Activated T-cell treated with anti-CD3 and anti-CD28 coated beads for 24 hours (primary cell): ENCODE measurements around the gene LRBA.
"Not testable (repeated sequence)": the region's sequence is repeated elsewhere in the genome, so short reads cannot be mapped to it uniquely, and the experiment has no call there.

ENCODE experiments used
- DNase-seq: peaks from one replicate; pipeline ENCODE4 v3.0.0-alpha.2; 2020; ENCODE audit warnings: low read depth

Gene LRBA

DNA sequence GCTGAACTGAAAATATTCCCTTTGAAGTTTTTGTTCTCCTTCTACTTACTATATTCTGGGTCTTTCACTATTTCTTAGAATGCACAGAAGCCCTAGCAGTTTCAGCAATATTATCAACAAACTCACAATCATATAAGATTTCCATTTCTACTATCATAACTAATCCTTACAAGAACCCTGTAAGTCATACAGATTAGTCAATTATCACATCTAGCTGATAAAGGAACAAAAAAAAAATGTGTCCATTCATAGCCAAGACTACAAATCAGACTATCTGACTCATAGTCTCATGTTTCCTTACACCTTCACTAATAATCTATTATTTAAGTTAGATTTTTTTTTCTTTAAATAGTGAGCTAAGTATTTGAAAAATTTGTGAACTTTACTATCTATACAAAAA lies 72.5 kb downstream of the LRBA start:
- DNase-seq, result no peak

DNA sequence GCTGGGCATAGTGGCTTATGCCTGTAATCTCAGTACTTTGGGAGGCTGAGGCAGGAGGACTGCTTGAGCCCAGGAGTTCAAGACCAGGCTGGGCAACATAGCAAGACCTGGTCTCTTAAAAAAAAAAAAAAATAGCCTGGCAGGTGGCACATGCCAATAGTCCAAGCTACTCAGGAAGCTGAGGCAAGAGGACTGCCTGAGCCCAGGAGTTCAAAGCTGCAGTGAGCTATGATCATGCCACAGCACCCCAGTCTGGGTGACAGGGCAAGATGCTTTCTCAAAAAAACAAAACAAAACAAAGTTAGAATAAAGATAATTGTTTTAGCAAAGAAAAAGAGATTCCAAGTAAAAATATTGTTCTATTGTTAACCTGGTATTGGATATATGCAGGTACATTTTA lies 75.0 kb downstream of the LRBA start:
- no peak for DNase-seq

DNA sequence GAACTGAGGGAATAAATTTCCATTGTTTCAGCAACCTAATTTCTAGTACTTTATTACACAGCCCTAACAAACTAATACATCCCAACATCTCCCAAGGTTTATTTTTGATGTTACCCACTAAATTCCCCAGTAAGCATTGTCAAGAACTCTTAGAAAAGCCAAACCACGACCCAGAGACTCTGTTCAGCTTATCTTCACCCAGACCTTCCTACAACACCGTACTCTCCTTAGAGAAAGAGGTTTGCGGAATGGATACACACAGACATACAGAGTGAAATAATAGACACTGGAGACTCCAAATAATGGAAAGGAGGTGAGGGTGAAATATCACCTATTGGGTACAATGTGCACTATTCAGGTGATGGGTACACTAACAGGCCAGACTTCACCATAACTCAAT lies 75.6 kb downstream of the LRBA start:
- no peak for DNase-seq

DNA sequence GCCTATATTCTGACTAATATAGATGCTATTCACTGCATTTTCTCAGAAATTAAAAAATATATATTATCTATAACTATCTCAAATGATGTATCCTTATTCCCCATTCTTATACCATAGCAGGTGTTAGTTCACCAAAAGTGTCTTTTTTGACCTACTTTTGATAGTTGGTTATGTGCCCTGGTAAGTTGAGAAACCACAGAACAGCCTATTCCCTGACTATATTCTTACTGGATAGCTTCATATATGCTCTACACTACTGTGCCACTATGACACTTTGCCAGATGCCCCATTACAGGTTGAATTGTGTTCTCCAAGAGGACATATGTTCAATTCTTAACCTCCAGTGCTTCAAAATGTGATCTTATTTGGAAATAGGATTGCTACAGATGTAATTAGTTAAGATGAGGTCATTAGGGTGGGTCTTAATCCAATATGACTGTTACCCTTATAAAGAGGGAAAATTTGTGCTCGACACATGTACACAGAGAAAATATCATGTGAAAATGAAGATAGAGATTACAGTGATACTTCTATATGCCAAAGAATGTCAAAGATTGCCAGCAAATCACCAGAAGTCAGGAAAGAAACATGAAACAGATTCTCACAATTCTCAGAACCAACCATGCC lies 76.1 kb downstream of the LRBA start:
- no peak for DNase-seq

DNA sequence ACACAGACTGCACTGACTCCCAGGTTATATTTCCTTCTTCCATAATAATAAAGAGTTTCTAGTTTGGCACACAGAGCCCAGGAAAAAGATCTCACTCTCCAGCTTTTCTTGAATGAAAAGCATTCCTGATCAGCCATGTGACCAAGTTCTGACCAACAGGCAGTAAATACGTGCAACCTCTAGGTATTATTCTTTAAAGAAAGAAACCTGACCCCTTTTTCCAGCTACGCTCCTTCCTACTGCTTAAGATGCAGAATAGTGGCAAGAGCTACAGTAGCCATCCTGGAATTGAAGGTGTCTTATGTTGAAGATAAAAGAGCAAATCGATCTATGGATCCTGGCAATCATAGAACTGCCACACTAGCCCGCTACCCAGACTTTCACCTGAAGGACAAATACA lies 76.7 kb downstream of the LRBA start:
- DNase-seq, result no peak

DNA sequence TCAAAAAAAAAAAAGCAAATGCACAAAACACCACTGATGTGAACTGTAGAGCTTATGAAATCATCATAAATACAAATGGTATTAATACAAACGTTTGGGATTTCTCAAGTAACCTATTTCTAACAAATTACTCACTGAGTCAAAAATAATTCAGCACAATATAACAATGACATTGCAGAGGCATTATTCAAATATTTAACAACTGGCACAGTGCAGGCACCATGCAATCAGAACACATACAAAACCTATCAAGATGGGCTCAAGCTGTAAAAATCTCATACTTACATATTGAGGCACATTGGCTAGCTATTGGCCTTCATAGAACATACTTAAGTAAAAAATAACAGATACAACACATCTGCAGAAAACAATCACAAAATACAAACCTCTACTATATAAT lies 81.1 kb downstream of the LRBA start:
- DNase-seq, result no peak

DNA sequence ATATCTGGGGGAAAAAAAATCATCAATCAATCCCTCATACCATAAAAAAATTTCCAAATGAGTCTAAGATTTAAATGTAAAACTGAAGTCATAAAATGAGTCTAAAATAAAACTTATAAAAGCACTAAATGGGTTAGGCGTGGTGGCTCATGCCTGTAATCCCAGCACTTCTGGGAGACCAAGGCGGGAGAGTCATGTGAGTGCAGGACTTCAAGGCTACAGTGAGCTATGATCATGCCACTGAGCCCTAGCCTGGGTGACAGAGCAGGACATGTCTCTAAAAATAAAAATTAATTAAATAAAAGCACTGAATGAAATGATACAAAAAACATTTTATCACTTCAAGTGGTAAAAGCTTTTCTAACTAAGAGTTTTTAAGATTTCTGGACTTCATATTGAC lies 83.3 kb downstream of the LRBA start:
- DNase-seq, result no peak

DNA sequence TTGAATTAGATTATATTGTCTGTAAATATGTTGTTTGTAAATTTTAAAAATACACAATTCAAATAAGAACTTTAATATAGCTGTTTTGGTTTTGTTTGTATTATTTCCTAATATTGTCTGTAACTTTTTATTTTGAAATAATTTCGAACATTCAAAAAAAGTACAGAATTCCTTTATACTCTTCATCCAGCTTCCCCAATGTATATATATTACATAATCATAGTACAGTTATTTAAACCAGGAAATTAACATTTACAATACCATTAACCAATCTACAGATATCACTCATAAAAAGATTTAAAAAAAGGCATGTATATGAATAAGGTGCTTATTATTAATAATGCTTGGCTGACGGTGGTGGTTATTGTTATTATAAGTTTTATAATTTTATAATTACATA lies 84.1 kb downstream of the LRBA start:
- no peak for DNase-seq

DNA sequence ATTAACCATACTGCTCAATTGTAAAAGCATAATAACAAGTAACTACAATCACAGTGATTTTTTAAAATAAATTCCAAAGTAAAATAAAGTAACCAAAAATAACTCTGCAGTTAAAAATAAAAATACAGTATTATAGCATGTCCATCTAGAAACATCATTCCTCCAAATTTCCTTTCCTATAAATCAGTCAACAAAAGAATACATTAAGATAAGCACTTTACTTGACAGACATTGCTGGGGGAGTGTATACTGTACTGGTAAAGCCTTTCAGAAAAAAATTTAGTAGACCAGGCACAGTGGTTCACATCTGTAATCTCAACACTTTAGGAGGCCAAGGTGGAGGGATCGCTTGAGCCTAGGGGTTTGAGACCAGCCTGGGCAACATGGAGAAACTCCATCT lies 91.1 kb downstream of the LRBA start:
- no peak for DNase-seq

DNA sequence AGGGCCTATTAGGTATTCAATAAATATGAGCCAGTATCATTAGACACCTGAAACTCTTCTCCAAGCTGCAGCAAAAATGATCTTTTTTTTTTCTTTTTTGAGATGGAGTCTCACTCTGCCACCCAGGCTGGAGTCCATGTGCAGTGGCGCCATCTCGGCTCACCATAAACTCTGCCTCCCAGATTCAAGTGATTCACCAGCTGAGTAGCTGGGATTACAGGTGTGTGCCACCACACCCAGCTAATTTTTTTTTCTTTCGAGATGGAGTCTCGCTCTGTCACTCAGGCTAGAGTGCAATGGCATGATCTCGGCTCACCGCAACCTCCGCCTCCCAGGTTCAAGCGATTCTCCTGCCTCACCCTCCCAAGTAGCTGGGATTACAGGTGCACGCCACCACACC lies 93.6 kb downstream of the LRBA start:
- not testable (repeated sequence) for DNase-seq

DNA sequence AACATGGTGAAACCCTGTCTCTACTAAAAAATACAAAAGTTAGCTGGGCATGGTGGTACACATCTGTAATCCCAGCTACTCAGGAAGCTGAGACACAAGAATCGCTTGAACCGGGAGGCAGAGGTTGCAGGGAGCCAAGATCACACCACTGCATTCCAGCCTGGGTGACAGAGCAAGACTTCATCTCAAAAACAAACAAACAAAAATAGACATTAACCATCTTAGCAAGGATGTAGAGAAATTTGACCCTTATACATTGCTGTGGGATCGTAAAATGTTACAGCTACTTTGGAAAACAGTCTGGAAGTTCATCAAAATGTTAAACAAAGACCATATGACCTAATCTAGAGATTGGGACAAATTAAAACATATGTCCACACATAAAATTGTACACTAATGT lies 96.5 kb downstream of the LRBA start:
- not testable (repeated sequence) for DNase-seq

DNA sequence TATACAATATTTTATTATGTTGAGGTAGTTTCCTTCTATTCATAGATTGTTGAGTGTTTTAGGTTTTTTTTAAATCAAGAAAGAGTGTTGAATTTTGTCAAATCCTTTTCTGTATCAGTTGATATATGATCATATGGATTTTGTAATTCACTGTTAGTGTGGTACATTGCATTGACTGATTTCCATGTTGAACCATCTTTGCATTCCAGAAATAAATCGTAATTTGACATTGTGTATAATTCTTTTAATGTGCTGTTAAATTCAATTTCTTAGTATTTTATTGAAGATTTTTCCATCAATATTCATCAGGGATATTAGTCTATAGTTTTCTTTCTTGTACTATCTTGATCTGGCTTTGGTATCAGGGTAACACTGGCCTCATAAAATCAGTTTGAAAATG lies 103.8 kb downstream of the LRBA start:
- no peak for DNase-seq

DNA sequence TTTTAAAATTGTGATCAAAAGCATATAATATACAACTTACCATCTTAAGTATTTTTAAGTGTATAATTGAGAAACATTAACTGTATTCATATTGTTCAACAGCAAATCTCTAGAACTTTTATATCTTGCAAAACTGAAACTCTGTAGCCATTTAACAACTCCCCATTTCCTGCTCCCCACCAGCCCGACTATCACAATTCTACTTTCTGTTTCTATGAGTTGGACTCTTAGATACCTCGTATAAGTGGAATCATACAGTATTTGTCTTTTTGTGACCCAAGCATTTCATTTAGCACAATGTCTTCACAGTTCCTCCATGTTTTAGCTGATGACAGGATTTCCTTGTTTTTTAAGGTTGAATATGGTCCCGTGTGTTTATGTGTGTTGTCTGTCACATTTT lies 106.0 kb downstream of the LRBA start:
- no peak for DNase-seq

DNA sequence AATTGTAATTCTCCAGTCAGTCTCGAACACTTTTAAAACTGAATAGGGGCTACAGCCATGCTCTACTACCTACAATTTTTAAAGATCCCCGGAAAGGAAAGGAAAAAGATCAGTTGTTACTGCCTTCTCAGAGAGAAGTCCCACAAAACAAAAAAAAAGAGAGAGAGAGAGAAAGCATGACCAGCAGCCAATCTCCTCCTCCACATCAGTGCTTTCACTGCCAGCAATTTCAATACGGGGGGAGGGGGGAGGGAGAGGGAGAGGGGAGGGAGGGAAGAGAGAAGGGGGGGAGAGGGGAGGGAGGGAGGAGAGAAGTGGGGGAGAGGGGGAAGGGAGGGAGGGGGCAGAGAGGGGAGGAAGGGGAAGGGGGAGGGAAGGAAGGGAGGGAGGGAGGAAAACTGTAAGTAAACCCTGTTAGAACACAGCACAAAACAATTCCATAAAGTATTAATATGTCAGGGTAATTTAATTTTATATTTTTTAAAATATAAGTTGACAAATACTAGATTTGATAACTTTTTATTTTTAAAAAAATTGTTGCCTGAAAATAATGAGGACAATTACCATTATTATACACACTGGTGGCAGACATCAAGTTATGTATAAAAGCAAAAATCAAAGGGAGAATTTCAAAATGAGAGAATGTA lies 108.0 kb downstream of the LRBA start:
- DNase-seq, result no peak

DNA sequence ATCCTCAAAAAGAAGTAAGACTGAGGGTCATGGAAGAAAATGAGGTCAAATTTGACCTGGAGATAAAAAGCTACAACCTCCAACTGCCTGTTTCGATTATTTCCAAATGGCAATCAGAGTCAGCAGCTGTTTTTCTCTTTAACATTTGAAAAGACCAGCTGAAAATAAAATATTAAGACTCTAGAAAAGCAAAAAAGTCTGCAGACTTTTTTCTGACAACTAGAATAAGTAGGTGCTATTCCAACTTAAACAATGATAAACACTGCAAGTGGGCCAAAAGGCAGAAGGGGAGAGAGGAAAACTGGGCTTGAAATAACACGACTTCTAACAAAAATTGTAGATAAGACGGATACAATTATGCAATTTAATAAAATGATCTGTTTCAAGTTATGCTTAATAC lies 110.4 kb downstream of the LRBA start:
- no peak for DNase-seq

DNA sequence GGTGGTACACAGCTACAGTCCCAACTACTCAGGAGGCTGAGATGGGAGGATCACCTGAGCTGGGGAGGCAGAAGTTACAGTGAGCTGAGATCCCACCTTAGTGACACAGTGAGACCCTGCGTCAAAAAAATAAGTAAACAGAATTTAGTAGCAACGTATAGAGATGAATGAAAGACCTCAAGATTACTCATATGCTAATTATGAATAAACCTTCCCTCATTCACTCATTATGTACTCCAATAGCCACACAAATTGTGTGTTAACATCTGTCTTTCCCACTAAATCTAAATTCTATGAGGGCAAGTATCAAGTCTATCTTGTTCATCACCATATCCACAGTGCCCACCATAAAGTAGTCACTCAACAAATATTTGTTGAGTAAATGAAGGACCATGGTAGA lies 111.5 kb downstream of the LRBA start:
- DNase-seq, result no peak

DNA sequence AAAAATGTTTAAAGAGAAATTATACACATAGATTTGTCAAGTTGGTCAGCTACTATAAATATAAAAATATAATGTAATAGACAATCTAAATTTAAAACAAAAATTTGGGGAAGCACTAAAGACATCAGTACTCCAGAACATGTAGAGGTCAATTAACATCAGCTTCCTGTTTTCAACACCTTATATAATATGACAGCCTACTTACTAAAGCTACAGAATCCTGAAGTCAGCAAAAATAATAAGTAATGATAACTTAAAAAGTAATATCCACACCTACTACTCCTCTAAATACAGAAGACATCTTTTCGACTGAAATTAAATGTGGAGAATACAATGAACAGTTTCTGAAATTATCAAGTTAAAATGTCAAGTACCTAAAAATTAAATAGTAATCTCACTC lies 118.6 kb downstream of the LRBA start:
- no peak for DNase-seq

DNA sequence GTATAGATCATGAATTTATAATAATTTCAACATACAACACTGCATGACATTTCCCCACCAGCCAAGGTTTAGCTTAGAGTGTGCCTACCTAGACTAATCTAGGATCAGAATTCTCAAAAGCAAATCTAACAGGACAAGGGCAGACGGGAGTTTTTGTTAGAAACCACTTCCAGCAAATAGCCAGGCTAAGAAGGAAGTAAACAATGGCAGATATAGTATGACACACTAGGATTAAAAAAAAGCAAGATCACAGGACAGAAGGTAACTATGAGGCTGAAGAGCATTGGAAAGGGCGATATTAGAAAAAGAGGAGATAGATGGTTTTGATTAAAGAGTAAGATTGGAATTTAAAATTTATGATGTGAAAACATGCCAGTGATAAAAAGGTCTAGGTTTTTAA lies 124.8 kb downstream of the LRBA start:
- DNase-seq, result no peak

DNA sequence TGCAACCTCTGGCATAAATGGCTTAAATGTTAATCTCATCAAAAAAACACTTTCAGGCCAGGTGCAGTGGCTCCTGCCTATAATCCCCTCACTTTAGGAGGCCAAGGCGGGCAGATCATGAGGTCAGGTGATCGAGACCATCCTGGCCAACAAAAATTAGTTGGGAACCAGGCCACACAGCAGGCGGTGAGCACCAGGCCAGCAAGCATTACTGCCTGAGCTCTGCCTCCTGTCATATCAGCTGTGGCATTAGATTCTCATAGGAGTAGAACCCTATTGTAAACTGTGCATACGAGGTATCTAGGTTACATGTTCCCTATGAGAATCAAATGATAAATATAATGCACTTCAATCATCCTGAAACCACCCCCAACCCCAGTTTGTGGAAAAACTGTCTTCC lies 125.8 kb downstream of the LRBA start:
- no peak for DNase-seq

DNA sequence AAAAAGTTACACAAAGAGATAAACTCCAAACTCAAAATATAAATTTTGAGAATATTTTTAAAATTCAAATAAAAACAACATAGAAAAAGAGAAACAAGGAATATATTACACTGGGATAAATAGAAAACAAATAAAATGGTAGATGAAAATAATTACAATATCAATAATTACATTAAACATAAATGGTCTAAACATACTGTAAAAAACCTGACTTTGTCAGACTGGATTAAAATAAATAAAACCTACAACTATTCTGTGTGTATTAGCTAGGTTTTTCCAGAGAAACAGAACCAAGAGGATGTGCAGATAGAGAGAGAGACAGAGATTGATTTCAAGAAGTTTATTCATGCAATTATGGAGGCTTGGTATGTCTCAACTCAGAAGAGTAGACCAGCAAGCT lies 126.5 kb downstream of the LRBA start:
- no peak for DNase-seq

DNA sequence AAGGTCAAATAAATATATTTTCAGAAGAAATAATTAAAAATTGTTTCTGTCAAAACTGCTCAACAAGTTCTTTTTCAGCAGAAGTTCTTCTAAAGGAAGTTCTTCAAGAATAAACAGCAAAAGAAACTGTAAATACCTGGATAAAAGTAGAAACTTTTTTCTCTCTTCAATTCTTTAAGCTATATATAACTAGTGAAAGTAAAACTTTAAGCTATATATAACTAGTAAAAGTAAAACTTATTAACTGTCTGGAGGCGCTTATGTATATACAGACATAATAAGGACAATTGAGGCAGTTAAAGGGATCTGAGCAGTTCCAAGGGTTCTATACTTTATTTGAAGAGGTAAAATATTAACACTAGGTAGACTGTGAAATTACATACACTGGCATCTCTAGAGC lies 126.9 kb downstream of the LRBA start:
- no peak for DNase-seq

DNA sequence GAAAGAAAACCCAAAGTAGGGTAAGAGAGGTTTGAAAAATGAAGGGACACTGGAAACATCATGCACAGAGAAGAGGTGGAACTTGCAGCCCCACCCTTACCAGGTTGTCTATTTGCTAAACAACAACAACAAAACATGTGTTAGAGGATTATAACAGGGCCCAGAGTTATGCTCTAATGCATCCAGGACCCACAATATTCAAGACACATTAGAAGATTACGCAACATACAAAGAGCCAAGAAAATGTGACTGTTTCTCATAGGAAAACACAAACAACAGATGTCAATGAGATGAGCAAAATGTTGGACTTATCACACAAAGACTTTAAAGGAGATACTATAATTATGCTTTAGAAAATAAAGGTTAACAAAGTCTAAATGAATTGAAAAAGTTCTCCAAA lies 128.5 kb downstream of the LRBA start:
- DNase-seq, result no peak

DNA sequence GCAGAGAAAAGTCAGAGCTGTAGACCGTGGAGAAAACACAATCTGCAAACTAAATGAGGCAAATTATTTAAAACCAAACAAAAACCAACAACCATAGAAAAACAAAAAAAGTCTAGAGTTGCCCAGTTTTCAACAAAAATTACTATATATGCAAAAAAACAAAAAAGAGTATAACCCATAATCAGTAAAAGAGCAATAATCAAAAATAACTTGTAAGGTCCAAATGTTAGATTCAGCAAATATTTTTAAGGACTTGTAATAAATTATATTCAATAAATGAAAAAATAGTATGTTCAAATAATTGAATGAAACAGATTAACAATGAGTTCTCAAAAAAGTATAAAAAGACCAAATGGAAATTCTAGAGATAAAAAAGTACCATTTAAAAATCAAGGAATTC lies 130.5 kb downstream of the LRBA start:
- no peak for DNase-seq

DNA sequence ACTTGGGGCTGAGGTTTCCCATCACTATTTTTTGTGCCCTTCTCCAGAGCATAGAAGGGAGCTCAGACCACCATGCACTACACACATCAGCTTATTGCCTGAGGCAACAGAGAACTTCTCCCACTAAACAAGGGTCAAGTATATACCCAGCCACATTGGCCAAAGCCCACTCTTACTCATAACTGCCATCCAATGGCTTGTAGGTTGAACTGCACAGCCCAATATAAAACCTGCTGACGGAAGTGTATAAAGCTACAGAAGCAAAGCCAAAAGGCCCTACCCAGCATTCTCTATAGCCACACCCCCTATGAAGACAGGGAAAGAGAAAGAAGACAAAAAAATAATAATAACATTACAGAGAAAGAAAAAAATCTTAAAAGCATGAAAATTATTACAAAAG lies 139.7 kb downstream of the LRBA start:
- no peak for DNase-seq
